DMS53 (cell line): ENCODE data around the gene GPR62.

Source experiments
- DNase-seq: peaks from one replicate; lab custom pipeline; 2025; lab: John Stamatoyannopoulos, UW

The GPR62 gene

DNA sequence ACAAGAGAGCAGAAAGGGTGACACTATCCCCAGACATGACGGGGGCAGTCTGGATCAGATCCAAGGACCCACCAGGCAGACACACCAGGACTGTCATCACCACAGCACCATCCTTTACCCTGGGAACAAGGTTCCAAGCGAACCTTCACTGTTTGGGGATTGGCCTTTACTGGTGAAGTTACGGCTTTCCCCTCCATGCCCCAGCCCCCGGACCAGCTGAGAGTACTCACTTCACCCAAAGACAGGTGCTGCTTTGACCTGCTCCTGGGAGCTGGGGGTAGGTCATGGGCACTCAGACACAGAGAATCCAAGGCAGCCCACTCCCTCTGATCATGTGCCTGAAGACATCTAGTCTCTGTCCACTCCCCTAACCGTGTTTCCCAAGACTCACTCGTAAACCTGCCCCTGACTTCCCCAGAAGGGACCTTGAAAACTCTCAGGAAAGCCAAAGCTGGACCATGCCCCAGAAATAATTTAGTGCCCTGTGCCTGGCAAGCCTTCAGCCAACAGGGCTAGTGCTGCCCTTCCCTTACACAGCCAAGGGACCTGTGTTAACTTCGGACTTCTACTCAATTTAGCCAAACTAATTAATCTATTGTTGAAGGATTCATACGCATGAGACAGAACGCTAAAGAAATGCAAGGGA, 16.3 kb upstream of the GPR62 start:
- no peak for DNase-seq

DNA sequence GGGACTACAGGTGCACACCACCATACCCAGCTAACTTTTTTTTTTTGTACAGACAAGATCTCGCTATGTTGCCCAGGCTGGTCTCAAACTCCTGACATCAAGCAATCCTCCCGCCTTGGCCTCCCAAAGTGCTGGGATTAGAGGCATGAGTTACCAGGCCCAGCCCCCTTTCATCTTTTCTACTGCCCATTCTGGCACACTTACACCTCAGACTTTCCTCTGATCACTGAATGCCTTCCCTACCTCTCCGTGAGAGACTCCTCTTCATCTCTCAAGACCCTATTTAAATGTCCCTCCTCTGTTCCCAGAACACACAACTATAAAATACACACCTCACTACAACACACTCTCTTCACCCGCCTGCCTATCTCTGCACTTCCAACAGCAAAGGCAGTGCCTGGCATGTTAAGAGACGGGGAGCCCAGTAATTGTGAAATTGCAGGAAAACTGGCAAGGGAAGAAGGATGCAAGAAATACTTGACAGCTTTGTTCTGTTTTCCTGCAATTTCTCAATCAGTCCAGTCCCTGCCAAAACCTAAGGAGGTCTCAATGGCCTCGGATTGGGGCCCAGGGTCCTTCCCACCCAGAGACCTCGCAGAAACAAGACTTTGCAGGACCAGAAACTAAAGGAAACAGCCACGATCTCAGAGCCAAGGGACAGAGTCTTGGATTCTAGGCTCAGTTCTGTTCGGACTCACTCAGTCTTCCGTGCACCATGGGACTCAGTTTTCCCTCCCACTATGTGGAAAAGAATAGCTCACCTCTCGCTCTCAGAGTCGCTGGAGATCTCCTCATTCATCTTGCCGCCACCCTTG, 14.3 kb upstream of the GPR62 start:
- DNase-seq = peak; percentile 14

GRCh38 chr3:51941463-51941797, 13.8 kb upstream of the GPR62 start:
- no peak for DNase-seq

DNA sequence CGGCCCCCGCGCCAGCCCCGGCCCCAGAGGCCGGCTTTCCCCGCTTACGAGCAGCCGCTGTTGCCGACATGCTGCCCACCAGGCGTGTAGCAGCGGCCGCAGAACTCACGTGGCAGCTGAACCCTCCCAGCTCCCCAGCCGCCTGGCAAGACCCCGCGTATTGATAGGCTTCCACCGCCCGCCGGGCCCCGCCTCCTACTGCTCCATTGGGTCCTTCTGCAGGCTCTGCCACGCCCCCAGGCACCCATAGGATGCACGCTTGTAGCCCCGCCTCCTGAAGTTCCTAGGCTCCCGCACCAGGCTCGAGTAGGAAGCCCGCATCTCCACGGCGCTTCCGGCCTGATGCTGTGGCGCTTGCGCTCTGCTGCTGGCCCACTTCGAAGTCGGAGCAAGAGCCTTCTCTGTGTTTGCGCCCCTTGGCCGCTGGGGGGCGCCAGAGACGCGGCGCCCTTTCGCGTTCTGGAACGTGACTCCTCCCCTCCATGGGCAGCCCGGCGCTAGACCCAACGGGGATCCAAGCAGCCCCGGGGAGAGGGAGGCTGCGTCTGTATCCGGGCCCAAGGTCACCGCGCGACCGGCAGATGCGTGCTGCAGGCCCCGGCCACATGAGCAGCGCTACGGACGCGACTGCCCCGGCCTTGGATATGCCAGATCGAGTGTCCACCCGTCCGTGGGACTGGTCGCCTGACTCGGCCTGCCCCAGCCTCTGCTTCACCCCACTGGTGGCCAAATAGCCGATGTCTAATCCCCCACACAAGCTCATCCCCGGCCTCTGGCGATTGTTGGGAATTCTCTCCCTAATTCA, 13.2 kb upstream of the GPR62 start, which contains the start of the genes PARP3 and RRP9:
PARP3 (plus strand) TSS at position 566 of the 805 bp plus-strand sequence. CDS start 993 bp downstream, outside the sequence.
RRP9 (minus strand) TSS at position 107 of the 805 bp plus-strand sequence; CDS start at position 70, 37 bp downstream.
- DNase-seq = peak; percentile 97

- peak; percentile 46 for DNase-seq
These were observed 12.4 kb upstream of the GPR62 start for GRCh38 chr3:51942603-51943450.

- DNase-seq = no peak
These were observed 11.5 kb upstream of the GPR62 start for GRCh38 chr3:51943451-51944391.

GRCh38 chr3:51944451-51945021, 10.6 kb upstream of the GPR62 start:
- no peak for DNase-seq

DNA sequence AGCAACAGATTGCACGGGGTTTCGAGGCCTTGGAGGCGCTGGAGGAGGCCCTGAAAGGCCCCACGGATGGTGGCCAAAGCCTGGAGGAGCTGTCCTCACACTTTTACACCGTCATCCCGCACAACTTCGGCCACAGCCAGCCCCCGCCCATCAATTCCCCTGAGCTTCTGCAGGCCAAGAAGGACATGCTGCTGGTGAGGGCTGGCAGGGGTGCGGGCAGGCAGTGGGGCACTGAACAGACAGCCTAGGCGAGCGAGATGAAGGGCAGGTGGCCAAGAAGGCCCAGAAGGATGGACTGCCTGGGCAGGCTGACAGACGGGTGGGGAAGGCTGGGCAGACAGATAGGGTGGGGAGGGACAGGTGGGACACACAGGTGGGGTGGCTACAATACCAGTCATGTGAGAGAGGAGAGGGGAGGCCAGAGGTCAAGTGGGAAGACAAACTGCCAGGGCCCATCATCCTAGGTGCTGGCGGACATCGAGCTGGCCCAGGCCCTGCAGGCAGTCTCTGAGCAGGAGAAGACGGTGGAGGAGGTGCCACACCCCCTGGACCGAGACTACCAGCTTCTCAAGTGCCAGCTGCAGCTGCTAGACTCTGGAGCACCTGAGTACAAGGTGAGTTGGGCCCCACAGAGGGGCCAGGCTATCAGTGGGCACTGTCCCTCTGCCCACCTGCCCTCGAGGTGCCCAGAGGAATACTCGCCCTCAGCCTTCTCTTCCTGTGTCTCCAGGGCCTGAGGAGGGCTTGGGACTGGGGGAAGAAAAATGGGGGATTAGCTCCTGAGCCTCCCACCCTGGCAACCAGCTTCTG, 9.9 kb upstream of the GPR62 start:
- DNase-seq = no peak

GRCh38 chr3:51945926-51946705, 9.1 kb upstream of the GPR62 start:
- no peak for DNase-seq

DNA sequence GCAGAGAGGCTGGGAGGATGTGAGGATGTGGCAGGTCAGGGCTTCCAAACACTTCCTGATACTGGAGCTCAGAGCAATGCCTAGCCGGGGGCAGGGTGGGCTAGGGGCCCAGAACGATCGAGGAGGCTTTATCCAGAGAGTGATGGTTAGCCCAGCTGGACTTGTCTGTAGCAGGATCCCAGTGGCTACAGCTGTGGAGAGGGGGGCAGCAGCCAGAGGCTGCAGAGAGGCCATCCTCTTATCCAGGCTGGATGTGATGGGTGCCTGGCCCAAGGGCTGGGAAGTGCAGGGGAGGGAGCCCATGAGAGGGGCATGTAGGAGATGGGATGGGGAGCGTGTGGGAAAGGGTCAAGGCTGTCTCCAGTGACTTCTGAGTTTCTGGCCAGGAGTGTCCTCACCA, 8.4 kb upstream of the GPR62 start:
- DNase-seq = no peak

- DNase-seq = no peak
These were observed 7.8 kb upstream of the GPR62 start for GRCh38 chr3:51947215-51947900.

DNA sequence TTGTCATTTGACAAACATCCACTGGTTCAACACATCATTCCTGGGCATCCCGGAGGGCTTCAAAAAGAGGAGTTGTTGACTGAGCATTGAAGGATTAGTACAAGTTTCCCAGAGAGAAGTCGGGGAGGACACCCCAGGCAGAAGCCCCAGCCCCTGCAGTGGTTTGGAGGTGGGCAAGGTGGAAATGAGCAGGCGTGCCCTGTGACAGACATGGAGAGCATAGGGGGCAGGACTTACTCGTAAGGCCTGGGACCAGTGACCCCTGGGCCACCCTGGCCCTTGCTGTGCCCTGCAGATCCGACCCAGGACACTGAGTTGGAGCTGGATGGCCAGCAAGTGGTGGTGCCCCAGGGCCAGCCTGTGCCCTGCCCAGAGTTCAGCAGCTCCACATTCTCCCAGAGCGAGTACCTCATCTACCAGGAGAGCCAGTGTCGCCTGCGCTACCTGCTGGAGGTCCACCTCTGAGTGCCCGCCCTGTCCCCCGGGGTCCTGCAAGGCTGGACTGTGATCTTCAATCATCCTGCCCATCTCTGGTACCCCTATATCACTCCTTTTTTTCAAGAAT, 7.1 kb upstream of the GPR62 start:
- no peak for DNase-seq

DNA sequence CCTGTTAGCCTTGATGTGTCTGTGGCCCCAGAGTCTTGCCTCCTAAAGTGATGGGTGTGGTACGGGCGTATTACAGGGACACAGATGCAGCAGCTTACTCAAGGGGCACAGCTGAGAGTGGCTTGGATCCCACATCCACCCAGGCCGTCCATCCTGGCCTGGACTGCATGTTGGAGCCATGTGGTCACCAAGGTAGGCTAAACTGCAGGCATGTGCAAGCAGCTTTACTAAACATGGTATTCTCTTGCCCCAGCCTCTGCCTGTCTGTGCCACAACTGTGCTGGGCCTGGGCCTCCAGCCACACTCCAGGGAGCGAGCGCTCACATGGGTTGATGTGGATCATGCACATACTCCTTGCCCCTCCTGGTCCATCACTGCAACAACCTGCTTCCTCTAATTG, 6.1 kb upstream of the GPR62 start:
- no peak for DNase-seq

DNA sequence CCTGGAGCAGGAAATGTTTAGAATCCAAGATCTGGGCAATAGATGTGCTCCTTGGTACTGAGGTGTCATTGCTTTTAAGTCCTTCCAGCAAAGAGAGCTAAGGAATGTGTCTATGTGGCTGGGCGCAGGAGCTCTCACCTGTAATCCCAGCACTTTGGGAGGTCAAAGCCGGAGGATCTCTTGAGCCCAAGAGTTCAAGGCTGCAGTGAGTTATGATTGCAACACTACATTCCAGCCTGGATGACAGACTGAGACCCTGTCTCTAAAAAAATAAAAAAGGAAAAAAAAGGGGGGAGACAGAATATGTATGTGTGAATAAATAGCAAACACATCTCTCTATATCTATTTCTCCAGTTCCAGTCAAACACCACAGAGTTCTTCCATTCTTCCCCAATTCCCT, 4.3 kb upstream of the GPR62 start:
- DNase-seq = no peak

- DNase-seq = peak; percentile 11
These were observed 1.7 kb upstream of the GPR62 start for GRCh38 chr3:51953445-51953844.

DNA sequence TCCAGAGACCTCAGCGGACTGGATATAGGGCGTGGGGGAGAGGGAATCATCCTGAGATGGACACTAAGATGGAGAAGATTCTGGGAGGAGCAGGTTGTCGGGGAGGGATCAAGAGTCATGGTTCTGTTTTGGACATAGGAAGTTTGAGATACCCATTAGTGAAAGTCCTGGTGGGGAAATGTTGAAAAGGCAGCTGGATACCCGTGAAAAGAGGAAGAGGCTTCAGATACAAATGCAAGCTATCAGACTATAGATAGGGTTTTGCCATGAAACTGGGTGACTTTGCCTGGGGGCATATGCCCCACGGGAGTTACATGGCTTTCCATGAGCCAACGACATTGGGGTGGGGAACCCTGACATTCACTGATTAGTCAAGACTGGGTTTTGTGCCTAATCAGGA, 1.1 kb upstream of the GPR62 start:
- no peak for DNase-seq

DNA sequence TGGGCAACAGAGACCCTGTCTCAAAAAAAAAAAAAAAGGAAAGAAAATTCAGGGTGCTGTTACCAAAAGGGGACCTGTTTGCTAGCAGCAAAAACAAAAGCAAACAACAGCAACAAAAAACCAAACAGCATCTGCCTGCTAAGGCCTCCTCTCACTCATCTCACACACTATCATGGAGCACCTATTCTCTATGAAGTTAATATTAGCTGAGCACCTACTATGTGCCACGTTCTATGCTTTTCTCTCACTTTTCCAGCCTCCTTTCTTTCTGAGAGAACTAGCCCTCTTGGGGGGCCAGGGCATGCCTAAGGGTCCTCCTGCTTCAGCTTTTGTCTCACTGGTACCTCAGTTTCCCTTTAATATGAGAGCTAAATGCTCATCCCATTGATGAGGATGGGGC, 468 bp upstream of the GPR62 start:
- no peak for DNase-seq
